GM11168 (cell line): Measurements from ENCODE around the gene ALOX12B.
"Not testable (repeated sequence)": the region's sequence is repeated elsewhere in the genome, so short reads cannot be mapped to it uniquely, and the experiment has no call there.

Experiments used
- in situ Hi-C: fragments of 300-500 bp; cut with MboI; formaldehyde crosslinking; loops from one replicate; pipeline ENCODE4 v1.12.0; 2022; ENCODE audit warnings: low sequenced_read_pairs; ENCODE audit not compliant: unreplicated experiment

The ALOX12B gene

GRCh38 chr17:8068736-8069586, 18.6 kb downstream of the ALOX12B start:
- in situ Hi-C loops, result no loop called here

DNA sequence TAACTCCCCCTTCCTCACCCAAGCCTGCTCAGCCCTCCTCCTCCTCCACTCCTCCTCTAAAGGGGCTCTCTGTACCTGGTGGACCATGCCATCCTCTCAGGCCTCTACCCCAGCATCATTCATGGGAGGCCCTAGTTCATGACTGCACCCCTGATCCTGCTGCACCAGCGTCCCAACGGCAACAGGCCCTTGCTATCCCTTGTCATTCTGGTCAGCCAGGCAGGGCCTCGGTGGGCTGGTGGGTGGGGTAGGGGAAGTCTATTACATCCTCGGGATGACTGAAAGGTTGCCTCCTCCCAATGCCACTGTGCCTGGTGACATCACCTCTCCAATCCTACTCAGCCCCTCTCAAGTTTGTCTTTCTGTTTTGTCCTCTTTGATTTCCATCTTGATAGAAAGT, 19.7 kb downstream of the ALOX12B start:
- in situ Hi-C loops, result no loop called here

- in situ Hi-C loops, result no loop called here
Observed at GRCh38 chr17:8066841-8067775, 20.4 kb downstream of the ALOX12B start.

DNA sequence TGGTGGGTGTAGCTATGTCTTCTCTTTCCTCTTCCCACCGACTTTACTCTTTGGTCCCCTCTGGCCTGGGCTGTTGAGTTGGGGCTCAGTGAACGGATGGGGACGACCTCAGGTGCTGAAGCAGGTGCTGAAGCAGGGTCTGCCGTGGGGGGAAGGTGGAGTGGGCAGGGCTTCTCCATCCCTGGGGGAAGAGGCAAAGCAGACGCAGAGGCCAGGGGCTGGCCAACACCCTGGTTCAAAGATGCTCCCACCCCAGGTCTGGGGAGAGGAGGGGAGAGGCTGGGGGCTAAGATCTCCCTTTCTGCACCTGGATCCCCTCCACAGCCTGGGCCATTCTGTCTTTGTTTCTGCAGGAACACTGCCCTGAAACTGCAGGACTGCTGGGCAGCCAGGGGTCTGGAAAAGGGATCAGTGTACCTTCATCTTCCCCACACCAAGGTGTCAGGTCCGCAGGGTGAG, 22.9 kb downstream of the ALOX12B start:
- in situ Hi-C loops, result no loop called here

GRCh38 chr17:8063761-8064534, 23.6 kb downstream of the ALOX12B start:
- in situ Hi-C loops, result no loop called here

DNA sequence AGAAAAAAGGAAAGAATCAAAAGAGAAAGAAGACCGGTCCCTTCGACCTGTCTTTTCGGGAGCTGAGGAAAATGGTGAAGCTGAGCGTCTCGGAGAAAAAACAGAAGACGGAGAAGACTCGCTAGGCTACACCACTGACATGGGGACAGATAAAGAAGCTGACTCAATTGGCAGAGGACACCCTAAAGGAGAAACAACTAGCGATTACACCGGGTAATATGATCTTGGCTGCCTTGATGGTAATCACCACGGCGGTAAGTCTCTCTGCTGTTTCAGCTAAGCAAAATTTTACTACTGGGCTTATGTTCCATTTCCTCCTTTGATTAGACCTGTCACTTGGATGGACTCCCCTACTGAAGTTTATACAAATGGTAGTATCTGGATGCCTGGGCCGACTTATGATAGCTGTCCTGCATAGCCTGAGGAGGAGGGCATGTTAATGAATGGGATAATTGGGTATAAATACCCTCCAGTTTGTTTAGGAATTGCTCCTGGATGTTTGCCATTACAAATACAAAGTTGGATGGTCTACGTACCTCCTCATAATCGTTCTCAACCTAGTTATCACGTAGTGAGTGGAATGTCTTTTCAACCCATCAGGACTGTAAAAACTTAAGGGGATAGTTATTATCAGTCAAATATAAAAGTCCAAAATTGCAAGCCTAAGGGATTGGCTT, 24.6 kb downstream of the ALOX12B start:
- in situ Hi-C loops, result no loop called here

GRCh38 chr17:8062435-8062806, 25.1 kb downstream of the ALOX12B start:
- in situ Hi-C loops, result no loop called here

DNA sequence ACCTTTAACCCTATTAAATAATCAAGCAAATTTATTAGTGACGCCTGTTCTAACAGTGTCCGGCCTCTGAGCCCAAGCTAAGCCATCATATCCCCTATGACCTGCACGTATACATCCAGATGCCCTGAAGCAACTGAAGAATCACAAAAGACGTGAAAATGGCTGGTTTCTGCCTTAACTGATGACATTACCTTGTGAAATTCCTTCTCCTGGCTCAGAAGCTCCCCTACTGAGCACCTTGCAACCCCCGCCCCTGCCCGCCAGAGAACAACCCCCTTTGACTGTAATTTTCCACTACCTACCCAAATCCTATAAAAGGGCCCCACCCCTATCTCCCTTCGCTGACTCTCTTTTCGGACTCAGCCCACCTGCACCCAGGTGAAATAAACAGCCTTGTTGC, 25.7 kb downstream of the ALOX12B start:
- in situ Hi-C loops, result not testable (repeated sequence)

GRCh38 chr17:8060274-8060673, 27.2 kb downstream of the ALOX12B start:
- in situ Hi-C loops, result no loop called here

DNA sequence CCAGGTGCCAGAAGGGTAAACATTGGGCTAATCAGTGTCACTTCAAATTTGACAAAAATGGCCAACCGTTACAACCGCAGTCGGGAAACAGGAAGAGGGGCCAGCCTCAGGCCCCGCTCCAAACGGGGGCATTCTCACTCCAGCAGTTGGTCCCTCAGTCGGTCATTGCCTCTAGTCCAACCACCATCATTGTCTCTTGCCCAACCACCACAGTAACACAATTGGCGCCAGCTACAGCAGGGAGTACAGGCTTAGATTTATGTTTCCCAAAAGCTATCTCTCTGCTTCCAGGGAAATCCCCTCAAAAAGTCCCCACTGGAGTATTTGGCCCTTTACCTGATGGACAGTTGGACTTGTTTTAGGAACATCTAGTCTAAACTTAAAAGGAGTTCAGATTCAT, 28.4 kb downstream of the ALOX12B start:
- in situ Hi-C loops, result no loop called here

- in situ Hi-C loops, result no loop called here
Observed at GRCh38 chr17:8057691-8058114, 29.8 kb downstream of the ALOX12B start.

DNA sequence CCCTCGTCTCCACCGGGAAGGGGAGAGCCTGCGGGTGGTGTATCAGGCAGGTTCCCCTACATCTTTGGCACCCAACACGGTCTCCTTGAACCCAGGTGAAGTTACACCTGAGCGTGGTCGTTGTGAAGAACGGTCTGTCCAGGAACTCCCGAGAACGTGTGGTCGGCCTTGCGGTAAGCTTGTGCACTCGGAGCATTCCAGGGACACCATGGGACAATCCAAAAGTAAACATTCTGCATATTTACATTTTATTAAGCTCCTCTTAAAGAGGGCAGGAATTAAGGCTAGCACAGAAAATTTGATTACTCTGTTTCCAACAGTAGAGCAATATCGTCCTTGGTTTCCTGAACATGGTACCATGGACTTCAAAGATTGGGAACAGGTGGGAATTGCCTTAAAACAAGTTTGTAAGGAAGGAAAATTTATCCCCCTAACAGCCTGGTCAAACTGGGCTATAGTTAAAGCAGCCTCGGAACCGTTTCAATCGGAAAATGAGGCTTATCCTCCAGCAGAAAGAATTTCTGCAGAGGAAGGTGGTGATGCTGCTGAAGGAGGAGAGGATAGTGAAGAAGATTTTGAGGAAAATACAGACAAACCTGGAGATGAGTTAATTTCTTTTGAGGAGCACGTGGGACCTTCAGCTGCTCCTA, 30.4 kb downstream of the ALOX12B start:
- in situ Hi-C loops, result no loop called here

GRCh38 chr17:8056232-8056975, 31.1 kb downstream of the ALOX12B start:
- in situ Hi-C loops, result no loop called here

DNA sequence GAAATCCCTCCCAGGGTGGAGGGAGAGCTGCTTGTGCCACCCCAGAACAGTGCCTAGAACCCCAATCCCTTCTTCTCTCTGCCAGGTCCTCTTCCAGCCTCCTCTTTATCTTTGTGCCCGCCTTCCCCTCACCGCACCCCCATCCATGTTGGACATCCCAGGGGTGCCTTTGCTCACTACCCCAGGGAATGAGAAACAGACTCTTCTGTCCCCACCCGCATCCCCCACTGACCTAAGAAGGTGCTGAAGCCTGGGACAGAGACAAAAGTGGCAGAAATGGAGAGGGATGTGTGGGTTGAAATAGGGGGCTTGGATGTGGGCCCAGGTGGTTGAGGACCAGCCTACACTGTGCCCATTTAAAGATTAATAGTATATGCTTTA, 31.7 kb downstream of the ALOX12B start:
- in situ Hi-C loops, result no loop called here

DNA sequence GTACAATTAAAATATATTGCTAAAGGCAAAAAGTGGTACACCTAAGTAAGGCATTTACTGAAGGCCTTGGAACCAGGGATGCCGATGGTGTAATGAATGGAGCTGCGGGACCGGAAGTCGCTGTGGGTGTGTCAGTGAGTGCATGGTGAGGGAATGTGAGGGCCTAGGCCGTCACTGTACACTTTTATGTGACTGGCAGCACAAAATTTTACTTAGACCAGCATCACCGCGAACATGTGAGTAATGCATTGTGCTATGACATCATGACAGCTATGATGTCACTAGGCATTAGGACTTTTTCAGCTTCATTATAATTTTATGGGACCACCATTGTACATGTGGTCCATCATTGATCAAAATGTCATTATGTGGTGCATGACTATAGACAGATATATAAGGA, 33.9 kb downstream of the ALOX12B start:
- in situ Hi-C loops, result no loop called here

- in situ Hi-C loops, result no loop called here
Observed at GRCh38 chr17:8052256-8053252, 35.0 kb downstream of the ALOX12B start.

DNA sequence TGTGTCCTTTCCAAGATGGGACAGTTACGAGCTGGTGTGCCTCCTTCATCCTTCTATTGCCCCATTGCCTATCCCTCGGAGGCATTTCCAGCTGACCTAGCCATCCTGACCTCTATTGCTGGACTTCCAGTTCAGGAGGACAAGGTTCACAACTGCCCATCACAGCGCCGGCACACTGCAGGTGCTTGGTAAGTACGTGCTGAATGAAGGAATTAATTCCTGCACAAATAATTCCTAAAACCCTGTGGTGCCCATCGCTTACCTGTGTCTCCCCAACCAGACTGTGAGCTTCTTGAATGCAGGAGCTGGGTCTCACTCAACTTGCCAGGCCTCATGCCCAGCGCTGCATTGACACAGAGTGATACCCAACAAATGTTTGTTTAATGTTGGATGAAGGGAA, 35.7 kb downstream of the ALOX12B start:
- in situ Hi-C loops, result no loop called here
